Uterus (tissue), 2 donors: Measurements from ENCODE around the gene IRGQ.

Experiments
- POLR2A ChIP-seq, 2 donors: fragments of 450-650 bp; IDR thresholded peaks; one replicate each; pipeline ENCODE4 v1.6.1; 2016; ENCODE audit warnings: antibody characterized with exemption in 2 of 2, mild to moderate bottlenecking in 1 of 2, moderate library complexity in 1 of 2
- TF ChIP-seq, protein P1 (sequence below), 4 experiments: fragments of 200-600 bp in 2 of 4; fragments of 450-650 bp in 2 of 4; sonication (generic) in 2 of 4; IDR thresholded peaks; one replicate each; pipeline ENCODE4 v1.5.1; 2016 to 2019; ENCODE audit warnings: antibody characterized with exemption in 4 of 4, mild to moderate bottlenecking in 2 of 4, moderate library complexity in 1 of 4

DNA sequence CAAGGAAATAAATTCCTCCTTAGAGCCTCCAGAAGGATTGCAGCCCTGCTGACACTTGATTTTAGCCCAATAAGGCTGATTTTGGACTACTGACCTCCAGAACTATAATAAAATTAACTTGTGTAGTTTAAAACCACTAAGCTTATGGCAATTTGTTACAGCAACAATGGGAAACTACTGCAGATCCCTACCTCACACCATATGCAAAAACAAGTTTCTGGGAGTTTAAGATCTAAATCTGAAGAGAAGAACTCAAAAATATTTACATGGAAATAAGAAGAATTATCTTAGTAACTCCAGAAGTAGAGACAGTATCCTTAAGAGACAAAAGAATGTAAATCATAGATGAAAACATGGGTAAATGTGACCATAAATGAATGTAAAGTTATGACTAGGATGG is 57.0 kb downstream of the IRGQ start:
- TF ChIP-seq, protein P1, sequence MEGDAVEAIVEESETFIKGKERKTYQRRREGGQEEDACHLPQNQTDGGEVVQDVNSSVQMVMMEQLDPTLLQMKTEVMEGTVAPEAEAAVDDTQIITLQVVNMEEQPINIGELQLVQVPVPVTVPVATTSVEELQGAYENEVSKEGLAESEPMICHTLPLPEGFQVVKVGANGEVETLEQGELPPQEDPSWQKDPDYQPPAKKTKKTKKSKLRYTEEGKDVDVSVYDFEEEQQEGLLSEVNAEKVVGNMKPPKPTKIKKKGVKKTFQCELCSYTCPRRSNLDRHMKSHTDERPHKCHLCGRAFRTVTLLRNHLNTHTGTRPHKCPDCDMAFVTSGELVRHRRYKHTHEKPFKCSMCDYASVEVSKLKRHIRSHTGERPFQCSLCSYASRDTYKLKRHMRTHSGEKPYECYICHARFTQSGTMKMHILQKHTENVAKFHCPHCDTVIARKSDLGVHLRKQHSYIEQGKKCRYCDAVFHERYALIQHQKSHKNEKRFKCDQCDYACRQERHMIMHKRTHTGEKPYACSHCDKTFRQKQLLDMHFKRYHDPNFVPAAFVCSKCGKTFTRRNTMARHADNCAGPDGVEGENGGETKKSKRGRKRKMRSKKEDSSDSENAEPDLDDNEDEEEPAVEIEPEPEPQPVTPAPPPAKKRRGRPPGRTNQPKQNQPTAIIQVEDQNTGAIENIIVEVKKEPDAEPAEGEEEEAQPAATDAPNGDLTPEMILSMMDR (IDR thresholded peaks at IDR 0.05), result no peak
- TF ChIP-seq POLR2A (IDR thresholded peaks at IDR 0.05), result no peak
